Naive B cell (primary cell): ENCODE measurements around the gene ATP6V0D1. TPM values are rescaled to one million over a fixed set of nuclear protein-coding genes. Genes with fewer than 3 reads are reported as not detected.
"Not testable (repeated sequence)": the region's sequence is repeated elsewhere in the genome, so short reads cannot be mapped to it uniquely, and the experiment has no call there.

Experiments used
- ATAC-seq, 2 donors: fragments of 150-1000 bp; cut with Tn5 transposase; 2 replicates each; pipeline ENCODE4 v1.10.0; 2021; ENCODE audit warnings: low read depth in 2 of 2, mild to moderate bottlenecking in 2 of 2, moderate library complexity in 2 of 2
- DNase-seq: peaks from one replicate; pipeline ENCODE4 v3.0.0; 2022
- H3K27ac Mint-ChIP-seq, 6 donors: one replicate each; pipeline ENCODE4 v1.8.0; 2020 to 2022; ENCODE audit warnings: mild to moderate bottlenecking in 6 of 6, mixed read lengths in 6 of 6, moderate library complexity in 5 of 6, inconsistent platforms in 2 of 6
- H3K27me3 Mint-ChIP-seq, 3 donors: one replicate each; pipeline ENCODE4 v1.8.0; 2021 to 2022; ENCODE audit warnings: mixed read lengths in 3 of 3, mild to moderate bottlenecking in 1 of 3
- H3K36me3 Mint-ChIP-seq, 2 donors: one replicate each; pipeline ENCODE4 v1.8.0; 2020 to 2022; ENCODE audit warnings: mixed read lengths in 2 of 2, inconsistent platforms in 1 of 2, mild to moderate bottlenecking in 1 of 2
- H3K4me1 Mint-ChIP-seq, 3 donors: one replicate each; pipeline ENCODE4 v1.8.0; 2020 to 2022; ENCODE audit warnings: mixed read lengths in 3 of 3, inconsistent platforms in 1 of 3, mild to moderate bottlenecking in 1 of 3, moderate library complexity in 1 of 3
- H3K4me3 Mint-ChIP-seq, 8 donors: one replicate each; pipeline ENCODE4 v1.8.0; 2020 to 2022; ENCODE audit warnings: mild to moderate bottlenecking in 8 of 8, mixed read lengths in 8 of 8, moderate library complexity in 8 of 8, inconsistent platforms in 2 of 8
- H3K9me3 Mint-ChIP-seq, 7 donors: one replicate each; pipeline ENCODE4 v1.8.0; 2020 to 2022; ENCODE audit warnings: mixed read lengths in 7 of 7, mild to moderate bottlenecking in 5 of 7, inconsistent platforms in 2 of 7, moderate library complexity in 1 of 7
- polyA plus RNA-seq, 6 donors: library from polyadenylated mRNA; unstranded; fragments of 300-500 nt; fragmentation: Illumina TruSeq; gene quantifications; one replicate each; pipeline ENCODE4 v1.2.3, GENCODE V29; 2021; ENCODE audit warnings: low read depth in 6 of 6

The ATP6V0D1 gene
- polyA plus RNA-seq, 6 donors from 2014 or later: 136 to 255 (median 157) TPM

DNA sequence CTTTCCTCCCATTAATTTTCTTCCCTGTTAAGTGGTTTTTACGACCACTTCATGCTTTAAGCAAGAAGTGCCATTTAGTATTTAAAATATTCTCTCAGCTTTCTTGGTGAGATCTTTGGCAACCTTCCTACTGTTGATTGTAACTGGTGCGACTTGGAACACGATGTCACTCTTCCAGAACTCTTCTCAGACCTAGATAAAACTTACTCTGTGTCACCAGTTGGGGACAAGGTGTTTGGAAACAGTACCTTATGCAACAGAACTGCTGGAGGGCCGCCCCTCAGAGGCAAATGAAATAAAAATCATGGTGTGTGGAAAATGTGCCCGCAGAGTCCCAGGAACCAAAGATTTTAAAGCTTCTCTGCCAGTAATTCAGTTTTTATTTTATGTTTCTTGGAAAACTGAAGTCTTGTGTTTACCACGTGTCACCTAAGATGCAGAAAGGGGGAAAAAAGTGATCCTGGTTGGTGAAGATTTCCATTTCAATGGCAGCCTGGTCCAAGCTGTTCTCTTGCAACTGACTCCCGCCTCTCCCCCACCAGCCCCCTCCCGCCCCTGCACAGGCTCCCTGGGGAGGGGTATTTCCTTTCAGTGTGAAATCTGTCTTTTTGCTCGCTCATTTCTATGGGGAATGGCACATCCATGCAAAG is 57.2 kb downstream of the ATP6V0D1 start:
- no peak overlapping the region for H3K27ac Mint-ChIP-seq
- H3K36me3 Mint-ChIP-seq: no peaks in the 10 kb centered on the region
- no peak for DNase-seq
- H3K27me3 Mint-ChIP-seq: peaks cover 40 to 46% (median 44%) of the 10 kb centered on the region in 3 donors
- ATAC-seq: no peak
- H3K4me1 Mint-ChIP-seq: peaks cover 2 to 11% (median 5%) of the 10 kb centered on the region in 3 donors
- no peak overlapping the region for H3K4me3 Mint-ChIP-seq
- no peaks in the 10 kb centered on the region for H3K9me3 Mint-ChIP-seq

DNA sequence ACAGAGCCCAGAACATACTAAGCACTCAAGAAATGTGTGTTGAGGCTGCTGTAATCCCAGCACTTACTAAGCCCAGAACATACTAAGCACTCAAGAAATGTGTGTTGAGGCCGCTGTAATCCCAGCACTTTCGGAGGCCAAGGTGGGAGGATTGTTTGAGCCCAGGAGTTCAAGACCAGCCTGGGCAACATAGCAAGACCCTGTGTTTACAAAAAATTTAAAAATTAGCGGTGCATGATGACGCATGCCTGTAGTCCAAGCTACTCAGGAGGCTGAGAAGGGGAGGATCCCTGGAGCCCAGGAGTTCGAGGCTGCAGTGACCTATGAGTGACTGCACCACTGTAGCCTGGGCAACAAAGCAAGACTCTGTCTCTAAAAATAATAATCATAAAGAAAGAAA is 57.9 kb downstream of the ATP6V0D1 start:
- Mint-ChIP-seq H3K4me3 (no peak overlapping the region), H3K27ac (no peak overlapping the region), H3K9me3 (no peaks in the 10 kb centered on the region), H3K27me3 (peaks cover 36 to 44% (median 41%) of the 10 kb centered on the region in 3 donors), H3K4me1 (peaks cover 2 to 4% (median 3%) of the 10 kb centered on the region in 3 donors), H3K36me3 (no peaks in the 10 kb centered on the region)
- DNase-seq (no peak), ATAC-seq (no peak)

GRCh38 chr16:67421030-67421429 is 59.9 kb downstream of the ATP6V0D1 start:
- DNase-seq (no peak), ATAC-seq (no peak)
- Mint-ChIP-seq H3K9me3 (no peaks in the 10 kb centered on the region), H3K36me3 (no peaks in the 10 kb centered on the region), H3K27me3 (peaks cover 33 to 42% (median 38%) of the 10 kb centered on the region in 3 donors), H3K27ac (no peak overlapping the region), H3K4me3 (no peak overlapping the region), H3K4me1 (peaks cover 5 to 8% (median 6%) of the 10 kb centered on the region in 3 donors)

GRCh38 chr16:67419931-67420330 is 61.0 kb downstream of the ATP6V0D1 start:
- no peaks in the 10 kb centered on the region for H3K36me3 Mint-ChIP-seq
- no peaks in the 10 kb centered on the region for H3K9me3 Mint-ChIP-seq
- DNase-seq (no peak), ATAC-seq (no peak)
- H3K4me3 Mint-ChIP-seq: no peak overlapping the region
- peak overlapping the region in 1 of 6 donors; percentile 1 for H3K27ac Mint-ChIP-seq
- H3K27me3 Mint-ChIP-seq: peaks cover 24 to 42% (median 38%) of the 10 kb centered on the region in 3 donors
- peaks cover 9 to 12% (median 12%) of the 10 kb centered on the region in 3 donors for H3K4me1 Mint-ChIP-seq

GRCh38 chr16:67419502-67419901 is 61.5 kb downstream of the ATP6V0D1 start:
- no peaks in the 10 kb centered on the region for H3K9me3 Mint-ChIP-seq
- H3K4me3 Mint-ChIP-seq: peak overlapping the region in 1 of 8 donors; percentile 22
- ATAC-seq (no peak), DNase-seq (no peak)
- H3K36me3 Mint-ChIP-seq: no peaks in the 10 kb centered on the region
- peaks cover 24 to 42% (median 38%) of the 10 kb centered on the region in 3 donors for H3K27me3 Mint-ChIP-seq
- peaks cover 9 to 12% (median 12%) of the 10 kb centered on the region in 3 donors for H3K4me1 Mint-ChIP-seq
- H3K27ac Mint-ChIP-seq: peak overlapping the region in 3 of 6 donors; percentile 1 to 84 (median 26)

DNA sequence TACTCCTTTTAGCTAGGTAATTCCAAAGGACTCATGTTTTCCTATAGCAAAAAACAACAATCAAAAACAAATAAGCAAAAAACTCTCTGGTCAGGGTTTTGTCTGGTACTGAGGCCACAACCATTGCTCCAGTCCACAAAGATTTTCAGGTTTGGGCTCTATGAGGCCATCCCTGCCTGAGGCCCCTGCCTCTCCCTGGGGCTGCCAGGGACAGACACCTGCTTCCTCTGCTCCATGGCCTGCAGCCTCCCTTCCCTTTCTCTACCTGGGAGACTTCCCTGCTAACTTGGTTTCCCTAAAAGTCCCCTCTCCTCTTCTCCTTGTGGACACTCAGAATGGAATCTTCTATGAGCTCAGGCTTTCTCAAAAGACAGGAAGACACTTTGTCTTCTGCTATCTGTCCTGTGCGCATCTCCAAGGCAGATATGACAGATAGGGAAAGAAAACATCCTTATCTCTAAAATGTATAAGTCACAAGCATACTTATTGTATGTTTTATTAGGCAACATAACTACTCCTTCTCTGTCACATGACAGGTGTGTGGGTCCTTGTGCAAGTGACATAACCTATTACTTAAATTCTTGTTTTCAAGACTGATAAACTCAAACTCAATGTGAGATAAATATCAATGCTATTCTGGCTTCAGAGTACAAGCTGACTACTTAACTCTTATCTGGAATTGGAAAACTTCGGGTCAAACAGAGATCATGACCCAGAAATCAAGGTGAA is 63.5 kb downstream of the ATP6V0D1 start:
- Mint-ChIP-seq H3K27me3 (peaks cover 14 to 39% (median 24%) of the 10 kb centered on the region in 3 donors), H3K27ac (peak overlapping the region in 3 of 6 donors; percentile 17 to 87 (median 49)), H3K4me3 (peak overlapping the region; percentile 15 to 87 (median 72)), H3K36me3 (no peaks in the 10 kb centered on the region), H3K4me1 (peaks cover 9 to 12% (median 12%) of the 10 kb centered on the region in 3 donors), H3K9me3 (no peaks in the 10 kb centered on the region)
- no peak for DNase-seq
- no peak for ATAC-seq

DNA sequence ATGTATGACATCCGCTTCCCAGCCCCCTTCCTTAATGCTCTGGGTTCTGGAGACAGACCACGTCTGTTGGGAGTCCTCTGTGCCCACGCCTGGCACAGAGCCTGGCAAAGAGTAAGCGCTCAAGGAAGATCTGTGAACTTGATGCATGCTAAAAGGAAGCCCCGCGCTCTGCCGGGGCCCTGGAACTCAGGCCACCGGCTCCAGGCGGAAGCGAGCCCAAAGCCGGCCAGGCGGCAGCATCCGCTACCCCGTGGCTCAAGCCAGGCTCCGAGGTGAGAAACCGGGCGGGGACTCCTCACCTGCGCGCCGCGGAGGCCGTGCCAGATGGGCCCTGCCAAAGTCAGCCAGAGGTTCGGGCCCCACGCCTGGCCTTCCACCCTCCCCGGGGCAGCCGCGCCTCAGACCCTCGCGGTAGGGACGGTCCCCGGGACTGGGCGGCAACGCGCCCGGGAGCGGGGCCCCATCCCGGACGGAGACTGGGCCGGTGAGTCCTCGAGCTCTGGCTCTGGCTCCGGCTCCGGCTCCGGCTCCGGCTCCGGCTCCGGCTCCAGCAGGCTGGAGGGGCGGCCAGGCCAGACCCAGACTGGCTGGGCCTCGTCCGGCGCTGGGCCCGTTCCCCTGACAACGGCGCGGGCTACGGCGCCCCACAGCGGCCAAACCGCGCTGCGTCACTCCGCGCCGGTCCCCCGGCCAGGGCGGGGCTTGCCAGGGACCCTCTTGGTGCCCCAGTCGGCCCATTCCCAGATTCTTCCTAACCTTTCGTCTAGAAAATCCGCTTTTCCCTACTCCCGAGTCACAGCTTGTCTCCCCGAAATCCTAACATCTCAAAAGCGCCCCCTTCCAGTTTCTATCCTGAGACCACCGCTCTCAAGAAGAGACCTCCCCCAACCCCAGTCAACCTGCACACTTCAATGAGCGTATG is 64.8 kb downstream of the ATP6V0D1 start, which contains the start of gene ZDHHC1:
ZDHHC1 (minus strand) TSS at position 606 of the 922 bp plus-strand sequence. CDS start 8,702 bp downstream, outside the sequence.
- peaks cover 9 to 12% (median 12%) of the 10 kb centered on the region in 3 donors for H3K4me1 Mint-ChIP-seq
- DNase-seq (peak; percentile 65), ATAC-seq (peak; percentile 91 to 92)
- peaks cover 14 to 31% (median 20%) of the 10 kb centered on the region in 3 donors for H3K27me3 Mint-ChIP-seq
- peak within 1 kb of the TSS; percentile 78 to 92 (median 83) for H3K4me3 Mint-ChIP-seq
- no peaks in the 10 kb centered on the region for H3K9me3 Mint-ChIP-seq
- no peaks in the 10 kb centered on the region for H3K36me3 Mint-ChIP-seq
- peak within 1 kb of the TSS; percentile 64 to 87 (median 80) for H3K27ac Mint-ChIP-seq

DNA sequence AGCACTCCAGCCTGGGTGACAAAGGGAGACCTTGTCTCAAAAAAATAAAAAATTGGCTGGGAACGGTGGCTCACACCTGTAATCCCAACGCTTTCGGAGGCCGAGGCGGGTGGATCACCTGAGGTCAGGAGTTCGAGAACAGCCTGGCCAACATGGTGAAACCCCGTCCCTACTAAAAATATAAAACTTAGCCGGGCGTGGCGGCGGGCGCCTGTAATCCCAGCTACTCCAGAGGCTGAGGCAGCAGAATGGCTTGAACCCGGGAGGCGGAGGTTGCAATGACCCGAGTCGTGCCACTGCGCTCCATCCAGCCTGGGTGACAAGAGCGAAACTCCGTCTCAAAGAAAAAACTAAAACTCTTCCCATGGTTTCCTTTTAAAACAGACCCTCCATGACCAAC is 65.5 kb downstream of the ATP6V0D1 start:
- not testable (repeated sequence) for ATAC-seq, DNase-seq, H3K9me3 Mint-ChIP-seq, H3K36me3 Mint-ChIP-seq
- H3K27ac Mint-ChIP-seq: peak overlapping the region in 3 of 6 donors; percentile 36 to 70 (median 60)
- H3K27me3 Mint-ChIP-seq: peaks cover 14 to 29% (median 20%) of the 10 kb centered on the region in 3 donors
- peaks cover 9 to 12% (median 12%) of the 10 kb centered on the region in 3 donors for H3K4me1 Mint-ChIP-seq
- peak overlapping the region; percentile 37 to 87 (median 70) for H3K4me3 Mint-ChIP-seq

DNA sequence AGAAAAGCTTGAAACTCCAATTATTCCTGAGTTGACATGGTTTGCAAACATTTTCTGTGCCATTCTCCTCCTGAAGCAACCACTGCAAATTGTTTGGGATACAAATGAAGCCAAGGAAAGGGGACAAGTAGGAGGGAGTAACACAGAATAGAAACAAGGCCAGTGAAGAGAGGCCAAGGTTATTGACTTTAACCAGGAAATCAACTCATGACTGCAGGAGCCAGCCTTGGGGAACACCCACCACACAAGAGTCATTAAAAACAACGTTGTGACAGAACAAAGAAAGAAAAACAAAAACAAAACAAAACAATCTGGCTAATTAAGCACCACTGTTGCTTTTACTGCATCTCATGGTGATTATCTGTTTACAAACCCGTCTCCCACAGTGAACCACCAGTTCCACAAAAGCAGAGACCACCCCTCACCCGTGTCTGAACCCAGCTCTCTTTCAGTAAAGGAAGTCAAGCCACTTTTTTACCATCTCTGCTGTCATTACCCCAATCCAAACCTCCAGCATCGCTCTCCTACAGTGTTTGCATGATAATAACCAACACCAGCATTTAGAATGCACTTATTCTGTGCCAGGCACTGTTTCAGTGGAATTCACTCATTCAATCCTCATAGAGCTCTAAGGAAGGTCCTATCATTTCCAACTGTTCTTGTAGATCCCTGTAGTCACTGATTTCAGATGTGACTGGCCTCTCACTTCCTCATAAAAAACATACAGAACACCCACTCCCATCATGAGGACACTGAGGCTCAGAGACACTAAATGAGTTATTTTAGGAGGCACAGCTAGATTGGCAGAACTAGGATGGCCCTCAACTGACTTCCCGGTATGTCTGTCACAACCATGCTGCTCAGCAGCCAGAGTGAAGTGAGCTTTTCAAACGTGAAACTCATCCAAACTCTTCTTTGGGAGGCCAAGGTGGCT is 66.7 kb downstream of the ATP6V0D1 start:
- no peaks in the 10 kb centered on the region for H3K36me3 Mint-ChIP-seq
- no peaks in the 10 kb centered on the region for H3K9me3 Mint-ChIP-seq
- peak overlapping the region in 2 of 8 donors; percentile 2 to 16 for H3K4me3 Mint-ChIP-seq
- H3K27me3 Mint-ChIP-seq: peaks cover 7 to 26% (median 11%) of the 10 kb centered on the region in 3 donors
- no peak for ATAC-seq
- no peak for DNase-seq
- peak overlapping the region in 3 of 6 donors; percentile 0 to 33 (median 17) for H3K27ac Mint-ChIP-seq
- peaks cover 9 to 12% (median 12%) of the 10 kb centered on the region in 3 donors for H3K4me1 Mint-ChIP-seq

DNA sequence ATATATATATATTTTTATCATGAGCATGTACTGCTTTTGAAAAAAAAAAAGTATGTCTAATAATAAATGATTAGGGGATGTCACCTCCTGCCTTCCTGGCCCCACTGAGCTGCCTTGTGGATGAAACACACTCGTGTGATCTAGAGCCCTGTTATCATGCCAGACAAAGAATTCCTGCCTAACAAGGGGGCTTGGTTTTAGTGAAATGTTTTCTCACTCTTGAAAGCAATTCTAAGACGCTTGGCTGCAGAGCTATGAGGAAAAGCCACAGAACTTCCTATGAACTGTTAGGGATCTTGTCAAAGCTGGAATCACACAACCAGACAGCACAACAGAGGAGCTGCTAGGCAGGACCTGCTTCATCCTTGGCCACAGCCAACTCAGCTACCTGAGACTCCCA is 68.7 kb downstream of the ATP6V0D1 start:
- ATAC-seq: no peak
- H3K4me3 Mint-ChIP-seq: no peak overlapping the region
- peak overlapping the region in 1 of 6 donors; percentile 44 for H3K27ac Mint-ChIP-seq
- DNase-seq: no peak
- H3K27me3 Mint-ChIP-seq: peaks cover 0 to 13% (median 2%) of the 10 kb centered on the region in 3 donors
- H3K36me3 Mint-ChIP-seq: no peaks in the 10 kb centered on the region
- no peaks in the 10 kb centered on the region for H3K9me3 Mint-ChIP-seq
- peaks cover 9 to 12% (median 11%) of the 10 kb centered on the region in 3 donors for H3K4me1 Mint-ChIP-seq

- ATAC-seq: no peak
- DNase-seq: no peak
- Mint-ChIP-seq H3K27ac (peak overlapping the region in 1 of 6 donors; percentile 24), H3K4me1 (peaks cover 4 to 6% (median 5%) of the 10 kb centered on the region in 3 donors), H3K36me3 (no peaks in the 10 kb centered on the region), H3K4me3 (peak overlapping the region in 1 of 8 donors; percentile 45), H3K27me3 (peaks cover 0 to 6% (median 0%) of the 10 kb centered on the region in 3 donors), H3K9me3 (no peaks in the 10 kb centered on the region)
Observed at GRCh38 chr16:67411339-67411738, 69.6 kb downstream of the ATP6V0D1 start.

DNA sequence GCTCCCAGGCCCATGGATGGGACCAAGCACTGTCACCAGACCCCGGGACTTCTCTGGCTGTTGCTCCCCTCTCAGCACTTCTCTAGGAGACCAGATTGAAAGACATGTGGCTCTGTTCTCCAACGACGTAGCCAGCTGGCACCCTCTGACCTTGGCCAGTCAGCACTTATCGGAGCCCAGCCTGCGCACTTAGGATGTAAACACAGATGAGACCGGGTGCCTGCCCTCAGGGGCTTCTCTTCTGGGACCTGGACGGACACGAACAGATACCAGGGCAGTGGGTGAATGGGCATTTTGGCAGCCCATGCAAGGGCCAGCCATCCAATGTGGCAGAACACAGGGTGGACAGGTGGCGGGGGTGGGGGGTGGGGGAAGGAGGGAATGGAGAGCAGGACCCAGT is 71.3 kb downstream of the ATP6V0D1 start:
- Mint-ChIP-seq H3K36me3 (no peaks in the 10 kb centered on the region), H3K4me3 (no peak overlapping the region), H3K9me3 (no peaks in the 10 kb centered on the region), H3K27me3 (peaks cover 0 to 5% (median 0%) of the 10 kb centered on the region in 3 donors), H3K27ac (no peak overlapping the region), H3K4me1 (no peaks in the 10 kb centered on the region)
- DNase-seq (no peak), ATAC-seq (no peak)
